A549 (cell line): Measurements from ENCODE around the gene FNBP1L.

Source experiments
- CBX2 ChIP-seq: fragments of 200-600 bp; sonication (generic); IDR thresholded peaks from 2 replicates; pipeline ENCODE4 v1.6.1; 2016; ENCODE audit warnings: low read depth, mild to moderate bottlenecking, borderline replicate concordance
- EP300 ChIP-seq, 2 experiments: fragments of >200 bp; sonication (Bioruptor Twin); formaldehyde crosslinking; IDR thresholded peaks; 2 replicates in 1 of 2; 3 replicates in 1 of 2; pipeline ENCODE4 v1.6.1; 2016 to 2017
- ESRRA ChIP-seq: fragments of 150-350 bp; IDR thresholded peaks from 2 replicates; pipeline ENCODE4 v1.6.1; 2014; ENCODE audit warnings: mild to moderate bottlenecking, low read length, borderline replicate concordance
- JUNB ChIP-seq: fragments of >200 bp; sonication (Bioruptor Twin); formaldehyde crosslinking; IDR thresholded peaks from 2 replicates; pipeline ENCODE4 v1.6.1; 2016
- MAZ ChIP-seq: fragments of 150-350 bp; IDR thresholded peaks from 2 replicates; pipeline ENCODE4 v1.6.1; 2014; ENCODE audit warnings: antibody characterized with exemption, low read depth, low read length, borderline replicate concordance
- POLR2A ChIP-seq: IDR thresholded peaks from 2 replicates; pipeline ENCODE4 v1.6.1; 2012; ENCODE audit warnings: mild to moderate bottlenecking, low read length
- POLR2AphosphoS2 ChIP-seq: conservative IDR thresholded peaks from 2 replicates; pipeline ENCODE4 v1.6.1; 2012; ENCODE audit warnings: low read length, improper control_type of control experiment, inconsistent platforms
- RAD21 ChIP-seq, 2 experiments: fragments of >200 bp in 1 of 2; sonication (Bioruptor Twin) in 1 of 2; formaldehyde crosslinking in 1 of 2; IDR thresholded peaks in 1 of 2; conservative IDR thresholded peaks in 1 of 2; 2 replicates in 1 of 2; 3 replicates in 1 of 2; pipeline ENCODE4 v1.6.1; 2012 to 2018; ENCODE audit warnings: inconsistent platforms in 1 of 2
- RCOR1 ChIP-seq: fragments of 150-350 bp; IDR thresholded peaks from 2 replicates; pipeline ENCODE4 v1.6.1; 2014; ENCODE audit warnings: antibody characterized with exemption, low read length, low read depth
- RFX5 ChIP-seq: fragments of 450-650 bp; IDR thresholded peaks from 2 replicates; pipeline ENCODE4 v1.7.1; 2014; ENCODE audit warnings: antibody characterized with exemption, mild to moderate bottlenecking, moderate library complexity
- TFCP2L1 ChIP-seq: fragments of 250-450 bp; sonication (Bioruptor Pico); IDR thresholded peaks from 2 replicates; pipeline ENCODE4 v1.5.0; 2021; ENCODE audit warnings: mild to moderate bottlenecking
- TF ChIP-seq, protein P1 (sequence below): fragments of >200 bp; sonication (Bioruptor Twin); formaldehyde crosslinking; IDR thresholded peaks from 3 replicates; pipeline ENCODE4 v1.5.1; 2016
- TF ChIP-seq, protein P2 (sequence below): IDR thresholded peaks from 2 replicates; pipeline ENCODE4 v1.6.1; 2012; ENCODE audit warnings: low read depth, borderline replicate concordance

DNA sequence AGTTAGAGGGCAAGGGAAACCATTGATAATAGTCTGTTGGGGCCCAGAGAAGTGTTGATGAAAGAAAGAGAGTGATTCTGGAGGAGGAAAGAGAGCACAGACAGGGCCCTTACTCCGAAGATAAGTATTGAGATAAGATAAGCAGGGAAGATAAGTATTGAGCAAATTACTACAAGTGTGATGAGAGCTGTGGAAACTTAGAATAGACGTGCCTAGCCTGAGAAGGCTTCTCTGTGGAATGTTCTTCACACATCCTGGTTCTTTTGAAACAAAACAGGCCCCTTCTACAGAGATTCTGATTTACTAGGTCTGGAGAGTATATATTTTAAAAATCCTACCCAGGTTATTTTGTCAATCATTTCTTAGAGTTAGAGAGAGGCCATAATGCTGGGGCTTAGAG, 26.4 kb downstream of the FNBP1L start:
- TF ChIP-seq CBX2, result no peak
- TF ChIP-seq, protein P1, sequence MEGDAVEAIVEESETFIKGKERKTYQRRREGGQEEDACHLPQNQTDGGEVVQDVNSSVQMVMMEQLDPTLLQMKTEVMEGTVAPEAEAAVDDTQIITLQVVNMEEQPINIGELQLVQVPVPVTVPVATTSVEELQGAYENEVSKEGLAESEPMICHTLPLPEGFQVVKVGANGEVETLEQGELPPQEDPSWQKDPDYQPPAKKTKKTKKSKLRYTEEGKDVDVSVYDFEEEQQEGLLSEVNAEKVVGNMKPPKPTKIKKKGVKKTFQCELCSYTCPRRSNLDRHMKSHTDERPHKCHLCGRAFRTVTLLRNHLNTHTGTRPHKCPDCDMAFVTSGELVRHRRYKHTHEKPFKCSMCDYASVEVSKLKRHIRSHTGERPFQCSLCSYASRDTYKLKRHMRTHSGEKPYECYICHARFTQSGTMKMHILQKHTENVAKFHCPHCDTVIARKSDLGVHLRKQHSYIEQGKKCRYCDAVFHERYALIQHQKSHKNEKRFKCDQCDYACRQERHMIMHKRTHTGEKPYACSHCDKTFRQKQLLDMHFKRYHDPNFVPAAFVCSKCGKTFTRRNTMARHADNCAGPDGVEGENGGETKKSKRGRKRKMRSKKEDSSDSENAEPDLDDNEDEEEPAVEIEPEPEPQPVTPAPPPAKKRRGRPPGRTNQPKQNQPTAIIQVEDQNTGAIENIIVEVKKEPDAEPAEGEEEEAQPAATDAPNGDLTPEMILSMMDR, result no peak
- TF ChIP-seq, protein P2, sequence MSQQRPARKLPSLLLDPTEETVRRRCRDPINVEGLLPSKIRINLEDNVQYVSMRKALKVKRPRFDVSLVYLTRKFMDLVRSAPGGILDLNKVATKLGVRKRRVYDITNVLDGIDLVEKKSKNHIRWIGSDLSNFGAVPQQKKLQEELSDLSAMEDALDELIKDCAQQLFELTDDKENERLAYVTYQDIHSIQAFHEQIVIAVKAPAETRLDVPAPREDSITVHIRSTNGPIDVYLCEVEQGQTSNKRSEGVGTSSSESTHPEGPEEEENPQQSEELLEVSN, result no peak
- TF ChIP-seq EP300 (IDR thresholded peaks at IDR 0.05), result no peak
- no peak for TF ChIP-seq RAD21 (conservative IDR thresholded peaks at IDR 0.05 in 1 of 2, IDR thresholded peaks at IDR 0.05 in 1 of 2)
- no peak for TF ChIP-seq TFCP2L1 (CRISPR knock-in tag)
- TF ChIP-seq RCOR1, result no peak
- TF ChIP-seq POLR2A, result no peak
- no peak for TF ChIP-seq RFX5
- no peak for TF ChIP-seq ESRRA
- TF ChIP-seq POLR2AphosphoS2, result no peak
- TF ChIP-seq JUNB, result no peak
- TF ChIP-seq MAZ, result no peak
